Islet precursor cell (in vitro differentiated cells): ENCODE data around the gene PRADC1.

Experiments used
- DNase-seq: peaks from one replicate; pipeline ENCODE4 v3.0.0-alpha.2; 2018

PRADC1 gene

DNA sequence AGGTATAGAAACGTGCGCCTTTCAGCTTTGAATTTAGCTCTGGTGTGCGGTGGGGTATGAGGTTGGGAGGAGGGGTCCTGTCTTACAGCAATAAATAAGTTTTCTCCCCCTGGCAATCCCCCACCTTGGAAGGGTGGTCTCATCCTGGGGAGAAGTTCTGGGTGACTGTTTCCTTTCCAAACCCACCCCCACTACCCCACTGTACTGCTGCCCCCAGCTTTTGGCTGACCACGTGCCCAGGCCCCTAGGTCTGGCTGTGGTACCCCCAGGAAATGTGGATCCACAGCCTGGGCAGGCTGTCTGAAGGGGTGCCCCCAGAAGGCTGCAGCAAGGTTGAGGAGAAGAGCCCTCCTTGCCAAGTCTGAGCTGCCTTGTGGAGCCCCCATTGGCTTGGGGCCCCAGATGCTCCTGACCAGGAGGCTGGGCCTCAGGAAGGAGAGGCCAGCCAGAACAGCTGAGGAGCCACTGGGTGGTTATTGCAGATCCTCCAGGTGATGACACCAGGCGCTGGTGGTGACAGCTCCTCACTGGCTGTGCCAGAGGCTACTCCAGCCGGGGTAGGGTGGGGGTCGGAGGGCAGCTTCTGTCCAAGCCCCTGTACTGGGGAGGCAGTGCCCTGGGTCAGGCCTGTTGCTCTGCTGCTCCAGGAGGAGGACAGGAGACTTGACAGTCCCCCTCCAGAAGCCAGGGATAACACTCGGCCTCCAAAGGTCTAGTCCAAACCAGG is 25.3 kb upstream of the PRADC1 start:
- no peak for DNase-seq

- no peak for DNase-seq
Measured at GRCh38 chr2:73257425-73258125, 24.5 kb upstream of the PRADC1 start.

DNA sequence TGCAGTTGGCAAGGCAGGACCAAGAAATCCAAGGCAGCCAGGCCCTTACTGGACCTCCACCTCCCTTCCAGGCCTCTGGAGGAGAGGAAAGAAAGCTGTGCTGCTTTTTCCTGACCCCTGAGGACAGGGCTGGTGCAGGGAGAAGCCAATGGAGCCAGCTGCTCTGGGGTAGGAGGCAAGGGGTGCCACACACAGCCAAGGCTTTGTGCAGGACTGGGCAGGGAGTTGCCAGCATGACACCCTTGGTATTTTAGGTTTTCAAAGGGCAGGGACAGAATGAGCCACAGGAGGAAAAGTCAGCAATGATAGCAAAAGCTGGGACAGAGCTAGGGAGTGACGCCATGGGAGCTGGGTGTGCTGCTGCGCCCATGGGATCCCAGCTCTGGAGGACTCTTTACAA is 24.0 kb upstream of the PRADC1 start:
- DNase-seq, result no peak

DNA sequence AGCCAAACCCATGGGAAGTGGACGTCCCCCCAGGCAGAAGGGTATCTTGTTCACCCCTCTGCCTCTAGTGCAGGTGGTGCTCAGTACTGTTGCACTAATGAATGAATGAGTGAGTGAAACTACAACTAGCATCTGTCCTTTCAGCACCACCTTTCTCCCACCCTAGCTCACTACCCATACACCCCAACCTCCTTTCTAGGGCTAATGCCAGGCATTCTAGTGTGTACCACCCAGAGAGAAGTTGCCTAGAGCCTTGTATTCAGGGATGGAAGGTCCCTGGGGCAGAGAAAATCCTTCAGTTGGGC is 23.5 kb upstream of the PRADC1 start:
- DNase-seq, result no peak

- DNase-seq, result no peak
Measured at GRCh38 chr2:73255907-73256617, 23.0 kb upstream of the PRADC1 start.

GRCh38 chr2:73255007-73255644 is 22.1 kb upstream of the PRADC1 start:
- DNase-seq, result no peak

GRCh38 chr2:73254343-73255006 is 21.4 kb upstream of the PRADC1 start:
- DNase-seq, result no peak

- no peak for DNase-seq
Measured at GRCh38 chr2:73253901-73254300, 20.9 kb upstream of the PRADC1 start.

GRCh38 chr2:73253400-73253799 is 20.4 kb upstream of the PRADC1 start:
- DNase-seq, result no peak

- DNase-seq, result no peak
Measured at GRCh38 chr2:73252238-73253027, 19.4 kb upstream of the PRADC1 start.

DNA sequence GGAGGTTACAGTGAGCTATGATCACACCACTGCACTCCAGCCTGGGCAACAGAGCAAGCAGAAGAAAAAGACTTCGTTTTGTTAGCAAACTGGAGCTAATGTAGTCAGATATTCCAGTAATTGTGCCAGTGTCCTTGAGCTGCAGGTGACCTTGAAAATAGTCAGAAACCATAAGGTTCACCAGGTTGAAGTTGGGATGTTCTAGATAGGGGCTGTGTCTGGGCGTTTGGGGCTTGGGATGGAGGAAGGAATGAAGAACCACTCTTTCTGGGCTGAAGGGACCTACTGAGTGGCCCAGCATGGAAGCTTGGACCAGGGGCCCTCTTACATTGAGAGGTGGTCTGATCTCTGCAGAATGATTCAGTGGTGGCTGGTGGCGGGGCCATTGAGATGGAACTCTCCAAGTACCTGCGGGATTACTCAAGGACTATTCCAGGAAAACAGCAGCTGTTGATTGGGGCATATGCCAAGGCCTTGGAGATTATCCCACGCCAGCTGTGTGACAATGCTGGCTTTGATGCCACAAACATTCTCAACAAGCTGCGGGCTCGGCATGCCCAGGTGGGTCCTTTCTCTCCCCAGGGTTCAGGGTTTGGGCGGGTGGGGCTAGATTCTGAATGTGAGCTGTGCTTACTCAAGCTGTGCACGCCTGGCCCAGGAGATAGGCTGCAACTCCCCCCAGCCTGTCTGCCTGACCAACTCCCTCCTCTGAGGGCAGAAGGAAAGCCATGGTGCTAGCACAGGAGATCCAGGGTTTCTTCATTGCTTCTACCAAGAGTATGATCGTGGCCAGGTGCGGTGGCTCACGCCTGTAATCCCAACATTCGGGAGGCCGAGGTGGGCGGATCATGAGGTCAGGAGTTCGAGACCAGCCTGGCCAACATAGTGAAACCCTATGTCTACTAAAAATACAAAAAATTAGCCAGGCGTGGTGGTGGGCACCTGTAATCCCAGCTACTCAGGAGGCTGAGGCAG is 18.1 kb upstream of the PRADC1 start:
- DNase-seq, result no peak

- DNase-seq, result no peak
Measured at GRCh38 chr2:73249636-73250035, 16.6 kb upstream of the PRADC1 start.

DNA sequence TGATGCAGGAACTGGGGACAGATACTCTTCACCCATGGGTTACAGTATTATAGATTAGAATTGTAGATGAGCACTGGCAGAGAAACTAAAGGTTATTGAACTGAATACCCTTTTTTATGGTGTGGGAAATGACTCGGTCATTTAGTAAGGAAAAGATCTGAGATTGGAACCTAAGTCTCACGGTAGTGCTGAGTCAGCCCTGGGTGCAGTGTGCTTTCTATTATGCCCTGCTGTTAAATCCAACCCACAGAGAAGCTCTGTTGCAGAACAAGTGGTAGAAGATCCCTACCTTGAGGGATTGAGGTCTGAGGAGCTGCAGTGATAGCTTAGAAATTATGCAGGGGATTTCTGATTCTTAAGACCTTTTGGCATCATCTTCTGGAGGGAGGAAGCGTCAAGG is 13.8 kb upstream of the PRADC1 start:
- DNase-seq, result no peak

DNA sequence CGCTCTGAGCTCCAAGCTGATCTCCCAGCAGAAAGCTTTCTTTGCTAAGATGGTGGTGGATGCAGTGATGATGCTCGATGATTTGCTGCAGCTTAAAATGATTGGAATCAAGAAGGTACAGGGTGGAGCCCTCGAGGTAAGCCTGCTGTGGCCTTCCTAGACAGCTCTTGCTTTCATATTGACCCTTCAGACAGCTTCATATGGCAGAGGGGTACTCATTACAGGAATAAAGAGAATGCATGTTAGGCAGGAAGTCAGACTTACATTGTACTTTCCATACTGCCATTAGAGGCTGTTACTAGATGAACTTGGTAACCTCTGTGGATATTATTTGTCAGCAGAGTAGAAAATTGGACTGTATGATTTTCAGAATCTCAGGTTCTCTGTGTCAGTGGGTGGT is 11.5 kb upstream of the PRADC1 start:
- no peak for DNase-seq

- DNase-seq, result peak; percentile 97
Measured at GRCh38 chr2:73243884-73244570, 11.0 kb upstream of the PRADC1 start.

DNA sequence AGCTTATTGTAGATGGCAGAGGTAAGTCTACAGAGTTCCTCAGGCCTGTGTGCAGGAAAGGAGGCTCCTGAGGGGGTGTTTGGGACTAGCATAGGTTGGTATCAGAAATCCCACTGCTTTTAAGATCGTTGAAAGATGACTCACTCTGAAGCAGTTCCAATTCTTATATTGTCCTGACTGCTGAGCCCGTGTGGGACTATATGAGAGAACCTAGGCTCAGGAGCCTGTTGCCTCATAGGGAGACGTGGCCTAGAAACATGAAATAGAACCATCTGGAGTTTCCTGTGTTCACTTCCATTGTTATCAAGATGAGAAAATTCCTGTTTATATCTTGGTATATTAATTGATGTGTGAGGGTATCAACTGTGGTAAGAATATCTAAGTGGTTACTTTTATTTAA is 6.7 kb upstream of the PRADC1 start:
- DNase-seq, result no peak

DNA sequence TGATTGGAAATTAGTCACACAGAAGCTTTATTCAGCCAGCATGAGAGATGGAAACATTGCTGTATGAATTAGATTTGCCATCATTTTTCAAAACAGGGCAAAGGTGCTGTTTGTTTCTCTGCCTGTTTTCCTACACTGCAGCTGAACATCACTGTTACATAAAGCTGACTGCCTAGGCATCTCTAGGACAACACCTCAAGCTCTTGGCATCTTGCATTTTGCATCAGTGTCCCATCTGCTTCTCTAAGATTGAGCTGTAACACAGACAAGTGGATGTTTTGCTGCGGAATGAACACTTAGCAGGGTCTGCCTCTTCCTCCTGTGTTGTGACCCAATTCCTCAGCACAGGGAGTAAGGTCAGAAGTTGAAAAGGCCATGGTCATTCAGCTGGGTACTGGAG is 5.9 kb upstream of the PRADC1 start:
- no peak for DNase-seq

DNA sequence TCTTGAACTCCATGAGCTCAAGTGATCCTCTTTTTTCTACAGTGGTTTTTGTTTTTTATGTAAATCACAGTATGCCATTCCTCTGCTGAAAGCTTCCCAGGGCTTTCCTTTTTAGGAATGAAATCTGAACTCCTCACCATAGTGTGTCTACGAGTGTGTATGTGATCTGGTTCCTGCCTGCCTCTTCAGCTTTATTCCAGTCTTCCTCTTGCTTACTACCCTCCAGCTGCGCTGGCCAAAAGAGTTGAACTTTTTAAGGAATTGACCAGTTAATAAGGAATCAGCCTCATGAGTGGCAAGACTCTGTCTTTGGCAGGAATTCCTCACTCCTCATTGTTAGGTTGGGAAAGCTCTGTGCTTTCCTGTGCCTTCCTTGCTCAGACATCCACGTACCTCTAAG is 5.1 kb upstream of the PRADC1 start:
- DNase-seq, result no peak

DNA sequence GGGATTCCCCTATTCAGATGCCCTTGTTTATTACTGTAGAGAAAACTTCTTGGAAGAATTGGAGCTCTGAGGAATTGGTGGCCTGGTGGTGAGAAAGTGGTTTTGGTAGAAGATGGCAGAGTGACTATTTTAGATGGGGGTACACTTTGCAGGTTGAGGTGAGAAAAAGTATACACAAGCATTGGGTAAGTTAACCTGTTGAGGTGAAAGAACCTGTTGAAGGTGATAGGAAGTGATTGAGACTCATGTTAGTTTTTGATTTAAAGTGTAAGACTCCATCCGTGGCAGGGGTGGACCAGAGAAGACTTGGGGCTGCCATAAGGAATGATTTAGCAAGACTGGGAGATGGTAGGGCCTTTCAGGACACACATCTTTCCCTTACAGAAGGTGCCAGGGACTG is 4.1 kb upstream of the PRADC1 start:
- no peak for DNase-seq

DNA sequence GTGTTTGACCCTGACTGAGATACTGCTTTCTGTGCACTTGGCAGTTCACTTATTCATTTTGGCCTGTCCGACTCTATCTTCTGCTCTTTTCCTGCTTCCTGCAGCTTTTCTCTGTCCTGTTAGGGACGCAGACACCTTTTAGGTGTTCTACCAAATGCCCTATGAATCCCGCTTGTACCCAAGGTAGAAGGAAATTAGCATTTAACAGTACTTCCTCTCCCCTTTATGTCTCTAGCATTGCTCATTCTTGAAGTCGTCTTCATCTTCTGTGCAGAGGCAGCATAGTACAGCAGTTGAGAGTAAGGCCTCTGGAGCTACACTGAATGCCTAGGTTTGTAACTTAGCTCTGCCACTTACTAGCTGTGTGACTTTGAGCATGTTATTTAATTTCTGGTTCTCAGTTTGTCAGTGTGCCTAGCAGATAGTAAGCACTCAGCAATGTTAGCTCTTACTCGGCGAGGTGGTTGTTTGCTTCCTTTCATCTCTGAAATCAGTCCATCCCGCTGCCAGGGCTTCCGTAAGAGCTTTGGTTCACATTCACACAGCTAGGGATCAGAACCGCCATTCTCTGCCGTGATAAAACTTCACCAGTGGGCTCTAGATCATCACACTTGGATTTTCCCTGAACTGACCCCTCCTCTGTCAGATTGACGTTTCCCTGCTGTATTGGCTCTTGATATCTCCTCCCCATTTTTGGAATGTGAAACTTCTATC is 2.4 kb upstream of the PRADC1 start:
- no peak for DNase-seq
